Muscle of leg (tissue), 11 donors: ENCODE results near the gene MUC4. TPM values are rescaled to one million over a fixed set of nuclear protein-coding genes. Genes with fewer than 3 reads are reported as not detected.

ENCODE experiments used
- DNase-seq: peaks from one replicate; pipeline ENCODE4 v3.0.0; 2013
- H3K27ac ChIP-seq: one replicate; pipeline ENCODE4 v1.5.1; 2013; ENCODE audit warnings: mild to moderate bottlenecking, low read length, control low read depth
- H3K27me3 ChIP-seq: one replicate; pipeline ENCODE4 v1.6.1; 2013; ENCODE audit warnings: low read length; ENCODE audit not compliant: control insufficient read depth, insufficient read depth
- H3K36me3 ChIP-seq: one replicate; pipeline ENCODE4 v1.6.1; 2013; ENCODE audit warnings: low read length; ENCODE audit not compliant: control insufficient read depth, insufficient read depth
- H3K4me1 ChIP-seq: one replicate; pipeline ENCODE4 v1.6.1; 2013; ENCODE audit warnings: low read length; ENCODE audit not compliant: control insufficient read depth, insufficient read depth
- H3K4me3 ChIP-seq: one replicate; pipeline ENCODE4 v1.5.1; 2013; ENCODE audit warnings: low read length, control low read depth
- H3K9me3 ChIP-seq: replicated peaks from 2 replicates; pipeline ENCODE4 v1.6.1; 2013; ENCODE audit warnings: low read depth, low read length; ENCODE audit not compliant: control insufficient read depth
- WGBS: methylation state at CpG from one replicate; pipeline ENCODE4 v1.1.5; 2013; ENCODE audit warnings: missing lambda C conversion rate; ENCODE audit not compliant: insufficient coverage; 5-methylcytosine and 5-hydroxymethylcytosine counted together
- polyA plus RNA-seq, 8 donors: library from polyadenylated mRNA; unstranded; fragments of 120-200 nt; gene quantifications; one replicate each; pipeline versions ENCODE4 v1.2.1 to v1.2.3, GENCODE V29; 2013; ENCODE audit warnings: inconsistent platforms in 1 of 8, low replicate concordance in 1 of 8; ENCODE audit not compliant: insufficient read length in 8 of 8, insufficient read depth in 1 of 8
- total RNA-seq: library from RNA; stranded (reverse); fragments of 120-200 nt; gene quantifications from one replicate; pipeline ENCODE4 v1.2.4, GENCODE V29; 2013

MUC4 gene
- total and polyA plus RNA-seq, 9 donors, result 0.18 to 1.1 (median 0.59) TPM

DNA sequence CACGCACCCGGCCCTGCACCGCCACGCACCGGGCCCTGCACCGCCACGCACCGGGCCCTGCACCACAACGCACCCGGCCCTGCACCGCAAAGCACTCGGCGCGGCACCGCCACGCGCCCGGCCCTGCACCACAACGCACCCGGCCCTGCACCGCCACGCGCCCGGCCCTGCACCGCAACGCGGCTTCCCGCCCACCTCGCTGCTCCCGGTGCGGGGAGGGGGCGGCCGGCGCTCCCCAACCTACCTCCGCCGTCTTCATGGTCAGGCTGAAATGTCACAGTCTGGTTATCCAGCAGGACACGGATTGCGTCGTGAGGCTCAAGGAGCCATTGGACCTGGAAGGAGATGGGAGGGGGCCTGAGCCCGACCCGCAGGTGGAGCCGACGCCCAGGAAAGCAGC lies 49.1 kb downstream of the MUC4 start:
- 77% methylated on average over 35 of the region's 43 CpGs for WGBS
- H3K4me1 ChIP-seq, result peaks cover 63% of the 10 kb centered on the region
- peak overlapping the region; percentile 24 for H3K27ac ChIP-seq
- DNase-seq, result no peak
- H3K9me3 ChIP-seq, result no peaks in the 10 kb centered on the region
- no peak overlapping the region for H3K4me3 ChIP-seq
- peaks cover 32% of the 10 kb centered on the region for H3K27me3 ChIP-seq
- H3K36me3 ChIP-seq, result no peaks in the 10 kb centered on the region

DNA sequence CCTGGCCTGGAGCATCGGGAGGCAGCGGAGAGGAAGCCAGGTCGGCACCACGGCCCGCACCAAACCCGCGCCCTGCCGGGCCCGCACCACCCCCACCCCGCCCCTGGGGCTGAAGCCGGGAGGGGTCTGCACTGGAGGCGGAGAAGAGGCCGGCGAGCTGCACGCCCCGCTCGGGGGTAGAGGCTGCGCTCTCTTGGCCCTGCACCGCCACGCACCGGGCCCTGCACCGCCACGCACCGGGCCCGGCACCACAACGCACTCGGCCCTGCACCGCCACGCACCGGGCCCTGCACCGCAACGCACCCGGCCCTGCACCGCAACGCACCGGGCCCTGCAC lies 49.5 kb downstream of the MUC4 start:
- Histone ChIP-seq H3K36me3 (no peaks in the 10 kb centered on the region), H3K9me3 (no peaks in the 10 kb centered on the region), H3K4me3 (no peak overlapping the region), H3K4me1 (peaks cover 67% of the 10 kb centered on the region), H3K27ac (no peak overlapping the region), H3K27me3 (peaks cover 32% of the 10 kb centered on the region)
- 67% methylated on average over 36 of the region's 36 CpGs for WGBS
- no peak for DNase-seq

DNA sequence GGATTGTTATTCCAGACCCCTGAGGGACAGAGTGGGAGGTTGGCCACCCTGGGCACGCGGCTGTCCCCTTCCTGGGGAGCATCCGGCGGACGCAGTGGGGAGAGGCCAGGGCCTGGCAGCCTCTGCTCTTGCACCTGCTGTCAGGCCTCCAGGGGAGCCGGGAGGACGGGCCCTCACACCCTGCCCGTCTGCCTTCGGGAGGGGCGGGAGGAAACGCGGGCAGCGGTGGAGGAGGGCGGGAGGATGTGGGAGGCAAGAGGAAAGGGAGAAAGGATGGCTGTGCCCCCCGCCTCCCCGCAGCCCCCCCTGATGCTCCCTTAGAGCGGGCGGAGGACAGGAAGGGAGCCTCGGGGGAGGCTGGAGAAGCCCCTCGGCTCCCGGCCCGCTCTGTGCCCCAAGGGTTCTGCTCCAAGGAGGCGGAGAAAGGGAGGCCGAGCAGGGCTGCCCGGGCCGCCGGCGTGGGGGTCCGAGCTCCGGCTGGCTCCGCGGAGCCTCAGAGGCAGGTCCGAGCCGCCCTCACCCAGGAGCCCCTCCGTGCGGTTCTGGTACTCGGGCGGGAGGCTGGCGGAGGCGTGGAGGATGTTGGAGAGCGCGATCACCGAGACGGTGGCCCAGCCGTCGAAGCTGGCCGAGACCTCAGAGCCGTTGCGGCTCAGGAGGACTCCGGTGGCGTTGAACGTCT lies 50.0 kb downstream of the MUC4 start:
- H3K9me3 ChIP-seq, result no peaks in the 10 kb centered on the region
- peaks cover 32% of the 10 kb centered on the region for H3K27me3 ChIP-seq
- no peaks in the 10 kb centered on the region for H3K36me3 ChIP-seq
- H3K4me1 ChIP-seq, result peaks cover 70% of the 10 kb centered on the region
- H3K27ac ChIP-seq, result no peak overlapping the region
- DNase-seq, result peak; percentile 17
- WGBS, result 14% methylated on average over 29 of the region's 52 CpGs
- no peak overlapping the region for H3K4me3 ChIP-seq

DNA sequence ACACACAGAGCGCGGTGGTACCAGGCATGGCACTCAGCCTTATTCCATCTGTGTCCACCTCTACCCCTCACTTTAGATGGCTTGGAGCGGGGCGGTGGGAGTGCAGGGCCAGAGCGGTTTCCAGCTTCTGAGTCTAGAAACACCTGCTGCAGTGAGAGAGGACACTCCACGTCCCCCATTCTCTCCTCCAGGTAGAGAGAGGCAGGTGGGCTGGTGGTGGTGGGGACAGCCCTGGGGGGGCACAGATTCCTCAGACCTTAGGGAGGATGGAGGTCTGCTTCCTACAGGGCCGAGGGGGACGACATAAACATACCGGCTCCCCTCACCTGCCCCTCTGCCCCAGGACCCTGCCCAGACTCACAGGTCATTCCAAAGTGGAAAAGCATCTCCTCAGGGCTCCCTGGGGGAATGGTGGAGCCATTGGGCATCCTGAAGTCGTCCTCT lies 50.6 kb downstream of the MUC4 start:
- DNase-seq, result no peak
- peaks cover 32% of the 10 kb centered on the region for H3K27me3 ChIP-seq
- H3K36me3 ChIP-seq, result no peaks in the 10 kb centered on the region

DNA sequence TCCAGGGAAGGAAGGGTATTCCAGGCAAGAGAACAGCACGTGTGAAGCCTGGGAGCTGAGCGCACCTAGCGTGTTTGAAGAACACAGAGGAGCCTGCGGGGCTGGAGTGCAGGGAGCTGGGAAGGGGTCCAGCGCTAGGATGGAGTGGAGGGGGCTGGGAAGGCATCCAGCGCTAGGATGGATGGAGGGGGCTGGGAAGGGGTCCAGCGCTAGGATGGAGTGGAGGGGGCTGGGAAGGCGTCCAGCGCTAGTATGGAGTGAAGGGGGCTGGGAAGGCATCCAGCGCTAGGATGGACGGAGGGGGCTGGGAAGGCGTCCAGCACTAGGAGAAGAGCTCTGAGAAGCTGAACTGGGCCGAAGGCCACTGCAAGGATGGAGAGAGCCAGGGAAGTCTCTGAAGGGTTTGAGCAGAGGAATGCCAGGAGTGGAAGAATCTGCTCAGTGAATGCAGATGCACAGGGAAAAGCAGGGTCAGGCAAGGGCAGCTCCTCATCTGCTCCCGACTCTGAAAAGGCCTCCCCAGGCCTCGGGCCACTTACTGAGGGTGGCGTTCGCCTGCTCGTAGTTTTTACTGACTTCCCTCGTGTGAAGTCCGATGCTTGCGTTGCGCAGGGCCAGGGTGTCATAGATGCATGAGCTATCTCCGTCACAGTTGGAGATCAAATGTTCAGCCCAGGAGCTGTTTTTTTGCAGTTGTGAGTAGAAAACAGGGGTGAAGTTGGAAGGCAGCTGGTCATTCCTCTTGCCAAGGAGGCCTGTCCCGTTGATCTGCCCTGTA lies 51.2 kb downstream of the MUC4 start:
- peak overlapping the region; percentile 83 for H3K27ac ChIP-seq
- peaks cover 77% of the 10 kb centered on the region for H3K4me1 ChIP-seq
- H3K9me3 ChIP-seq, result no peaks in the 10 kb centered on the region
- no peak overlapping the region for H3K4me3 ChIP-seq
- WGBS, result 34% methylated on average over 24 of the region's 24 CpGs
- peaks cover 32% of the 10 kb centered on the region for H3K27me3 ChIP-seq
- peak; percentile 93 for DNase-seq
- no peaks in the 10 kb centered on the region for H3K36me3 ChIP-seq

More for the DNA sequence above, 50.6 kb downstream of the MUC4 start:
- Histone ChIP-seq H3K4me3 (no peak overlapping the region), H3K4me1 (peaks cover 71% of the 10 kb centered on the region), H3K27ac (peak overlapping the region; percentile 83), H3K9me3 (no peaks in the 10 kb centered on the region)
- WGBS, result 69% methylated on average over 4 of the region's 10 CpGs

DNA sequence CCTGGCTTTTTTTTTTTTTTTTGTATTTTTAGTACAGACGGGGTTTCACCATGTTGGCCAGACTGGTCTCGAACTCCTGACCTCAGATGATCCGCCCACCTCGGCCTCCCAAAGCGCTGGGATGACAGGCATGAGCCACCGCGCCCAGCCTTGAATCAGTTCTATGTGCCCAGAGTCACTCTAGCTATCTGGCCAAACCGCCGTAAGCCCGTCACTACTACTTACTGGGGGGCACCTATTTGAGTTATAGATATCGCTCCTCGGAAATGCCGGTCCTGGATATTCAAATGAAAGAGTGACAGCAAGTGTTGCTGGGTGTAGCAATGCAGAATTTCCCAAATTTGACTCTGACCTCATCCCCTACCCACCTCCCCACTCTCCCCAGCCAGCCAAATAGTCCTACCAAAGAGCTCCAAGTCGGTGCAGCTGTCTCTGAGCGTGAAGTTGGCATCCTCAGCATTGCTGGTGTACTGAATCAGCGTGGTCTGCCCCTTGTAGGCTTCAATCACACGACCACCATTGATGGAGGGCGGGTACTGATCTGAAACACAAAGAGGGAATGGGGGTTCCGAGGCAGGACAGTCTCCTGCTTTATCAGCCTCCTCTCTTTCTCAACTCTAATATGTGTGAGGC lies 52.9 kb downstream of the MUC4 start:
- 75% methylated on average over 12 of the region's 19 CpGs for WGBS

DNA sequence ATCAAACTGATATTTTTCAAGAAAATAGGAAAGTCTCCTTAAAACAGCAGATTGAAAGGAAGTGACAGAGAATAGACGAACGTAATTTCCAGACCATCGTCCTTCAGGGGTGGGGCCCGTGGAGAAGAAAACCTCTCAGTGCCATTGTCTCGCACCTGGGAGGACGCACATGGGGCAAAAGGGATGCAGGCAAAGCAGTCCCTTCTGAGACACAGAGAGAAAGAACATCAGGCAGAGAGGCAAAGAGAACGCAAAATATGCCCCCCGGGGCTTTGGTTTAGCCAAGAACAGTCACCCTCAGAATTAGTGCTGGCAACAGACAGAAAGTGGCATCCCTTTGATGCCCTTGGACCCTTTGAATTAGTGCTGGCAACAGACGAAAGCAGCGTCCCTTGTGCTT lies 53.9 kb downstream of the MUC4 start:
- H3K27me3 ChIP-seq, result peaks cover 21% of the 10 kb centered on the region
- peaks cover 64% of the 10 kb centered on the region for H3K4me1 ChIP-seq
- no peaks in the 10 kb centered on the region for H3K9me3 ChIP-seq
- H3K36me3 ChIP-seq, result no peaks in the 10 kb centered on the region
- no peak for DNase-seq
- no peak overlapping the region for H3K27ac ChIP-seq
- no peak overlapping the region for H3K4me3 ChIP-seq
- WGBS, result 53% methylated on average over 10 of the region's 10 CpGs

More for the DNA sequence above, 52.9 kb downstream of the MUC4 start:
- Histone ChIP-seq H3K27ac (no peak overlapping the region), H3K9me3 (no peaks in the 10 kb centered on the region), H3K36me3 (no peaks in the 10 kb centered on the region), H3K27me3 (peaks cover 31% of the 10 kb centered on the region), H3K4me1 (peaks cover 67% of the 10 kb centered on the region), H3K4me3 (no peak overlapping the region)
- DNase-seq, result peak; percentile 50

DNA sequence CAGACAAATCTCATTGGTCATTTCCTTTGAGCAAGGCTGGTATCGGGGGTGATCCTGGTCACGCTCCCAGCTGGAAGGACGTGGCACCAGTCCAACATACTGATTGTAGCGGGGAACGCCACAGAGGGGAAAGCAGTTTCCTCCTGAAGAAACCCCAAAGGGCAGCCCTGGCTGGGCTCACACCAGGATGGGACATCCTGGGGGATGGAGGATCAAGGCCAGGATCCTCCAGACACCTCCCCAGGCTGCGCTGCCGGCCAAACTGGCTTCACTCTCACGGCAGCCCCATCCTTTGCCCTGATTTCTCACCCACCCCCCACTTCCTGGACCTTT lies 54.3 kb downstream of the MUC4 start:
- no peak overlapping the region for H3K4me3 ChIP-seq
- peak; percentile 34 for DNase-seq
- no peaks in the 10 kb centered on the region for H3K36me3 ChIP-seq
- 4% methylated on average over 3 of the region's 8 CpGs for WGBS
- no peaks in the 10 kb centered on the region for H3K9me3 ChIP-seq
- H3K27ac ChIP-seq, result no peak overlapping the region
- peaks cover 19% of the 10 kb centered on the region for H3K27me3 ChIP-seq
- peaks cover 62% of the 10 kb centered on the region for H3K4me1 ChIP-seq

DNA sequence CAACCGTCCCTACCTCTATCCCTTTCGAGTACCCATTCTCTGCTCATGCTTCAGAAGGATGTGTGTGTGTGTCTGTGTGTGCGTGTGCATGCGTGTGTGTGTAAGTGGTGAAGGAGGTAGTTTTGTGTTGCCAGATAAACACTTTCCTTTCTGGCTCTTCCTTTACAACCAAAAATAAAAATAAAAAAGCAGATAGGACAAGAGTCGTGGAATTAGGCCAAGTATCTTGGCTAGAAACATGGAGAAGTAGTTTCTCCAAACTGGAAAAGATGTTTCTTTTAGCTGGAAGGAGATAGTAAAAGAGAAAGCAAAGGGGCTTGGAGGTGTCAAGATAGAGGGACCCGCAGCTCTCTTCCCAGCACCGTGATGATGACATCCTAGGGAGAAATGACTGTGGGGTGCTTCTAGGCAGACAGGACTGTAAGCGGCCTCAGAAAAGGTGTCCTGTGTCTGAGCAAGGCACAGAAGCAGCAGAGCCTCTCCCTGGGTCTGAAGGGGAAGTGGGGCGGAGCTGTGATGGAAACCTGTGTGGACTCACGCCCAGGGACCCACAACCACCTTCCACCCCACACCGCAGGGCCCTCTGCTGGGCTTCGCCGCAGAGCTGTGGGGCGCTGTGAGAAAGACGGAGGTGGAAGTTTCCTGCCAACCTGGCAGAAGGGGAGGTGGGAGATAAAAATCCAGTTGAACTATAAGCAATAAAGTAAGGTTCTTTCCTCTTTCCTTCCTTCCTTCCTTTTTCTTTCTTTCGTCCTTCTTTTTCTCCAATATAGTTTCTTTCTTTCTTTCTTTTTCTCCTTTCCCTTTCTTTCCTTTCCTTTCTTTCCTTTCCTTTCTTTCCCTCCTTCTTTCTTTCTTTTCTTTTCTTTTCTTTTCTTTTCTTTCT lies 55.7 kb downstream of the MUC4 start:
- peaks cover 50% of the 10 kb centered on the region for H3K4me1 ChIP-seq
- 32% methylated on average over 4 of the region's 16 CpGs for WGBS
- no peaks in the 10 kb centered on the region for H3K9me3 ChIP-seq
- peaks cover 7% of the 10 kb centered on the region for H3K27me3 ChIP-seq
- no peaks in the 10 kb centered on the region for H3K36me3 ChIP-seq
- H3K4me3 ChIP-seq, result no peak overlapping the region
- peak overlapping the region; percentile 55 for H3K27ac ChIP-seq
- DNase-seq, result peak; percentile 69
